Natural killer cell (primary cell): ENCODE measurements around the gene MACROH2A1. TPM values are rescaled to one million over a fixed set of nuclear protein-coding genes. Genes with fewer than 3 reads are reported as not detected.

Experiments used
- ATAC-seq, 3 donors: fragments of 150-1000 bp in 2 of 3; fragments of 200-7000 bp in 1 of 3; cut with Tn5 transposase; 1 replicate in 1 of 3; 2 replicates in 2 of 3; pipeline ENCODE4 v1.10.0; 2021; ENCODE audit warnings: mild to moderate bottlenecking in 2 of 3, moderate library complexity in 2 of 3
- DNase-seq, 2 donors: peaks; one replicate each; pipeline versions ENCODE4 v3.0.0 to v3.0.0-alpha.2; 2013 to 2021; ENCODE audit warnings: mixed read lengths in 1 of 2
- H3K27ac ChIP-seq: one replicate; pipeline ENCODE4 v1.5.1; 2013; ENCODE audit warnings: mild to moderate bottlenecking, low read length
- H3K27me3 ChIP-seq: one replicate; pipeline ENCODE4 v1.6.1; 2013; ENCODE audit warnings: low read length; ENCODE audit not compliant: control insufficient read depth, insufficient read depth
- H3K36me3 ChIP-seq: one replicate; pipeline ENCODE4 v1.6.1; 2013; ENCODE audit warnings: low read length; ENCODE audit not compliant: control insufficient read depth, insufficient read depth
- H3K4me1 ChIP-seq: one replicate; pipeline ENCODE4 v1.6.1; 2013; ENCODE audit warnings: low read length; ENCODE audit not compliant: control insufficient read depth, insufficient read depth
- H3K4me3 ChIP-seq: one replicate; pipeline ENCODE4 v1.5.1; 2013; ENCODE audit warnings: low read length
- H3K9me3 ChIP-seq: one replicate; pipeline ENCODE4 v1.6.1; 2013; ENCODE audit warnings: low read length; ENCODE audit not compliant: control insufficient read depth, insufficient read depth
- H3K27ac Mint-ChIP-seq, 2 donors: one replicate each; pipeline ENCODE4 v1.8.0; 2022; ENCODE audit warnings: mild to moderate bottlenecking in 2 of 2, mixed read lengths in 2 of 2, moderate library complexity in 1 of 2
- H3K27me3 Mint-ChIP-seq, 2 donors: one replicate each; pipeline ENCODE4 v1.8.0; 2022; ENCODE audit warnings: low read depth in 2 of 2, mixed read lengths in 2 of 2
- H3K36me3 Mint-ChIP-seq: one replicate; pipeline ENCODE4 v1.8.0; 2022; ENCODE audit warnings: mixed read lengths
- H3K4me1 Mint-ChIP-seq, 2 donors: one replicate each; pipeline ENCODE4 v1.8.0; 2022; ENCODE audit warnings: mixed read lengths in 2 of 2
- H3K4me3 Mint-ChIP-seq: one replicate; pipeline ENCODE4 v1.8.0; 2022; ENCODE audit warnings: mild to moderate bottlenecking, moderate library complexity, mixed read lengths
- H3K9me3 Mint-ChIP-seq, 2 donors: one replicate each; pipeline ENCODE4 v1.8.0; 2022; ENCODE audit warnings: mixed read lengths in 2 of 2
- WGBS: methylation state at CpG from one replicate; pipeline ENCODE4 v1.1.7; 2013; ENCODE audit warnings: missing lambda C conversion rate; ENCODE audit not compliant: insufficient coverage; 5-methylcytosine and 5-hydroxymethylcytosine counted together
- intact Hi-C: fragments of 100-400 bp; cut with micrococcal nuclease; formaldehyde crosslinking; loops from one replicate; pipeline ENCODE4 v1.14.2; 2022
- total RNA-seq, 4 donors: library from RNA; stranded (reverse); fragments of 120-200 nt in 1 of 4; gene quantifications; one replicate each; pipeline versions ENCODE4 v1.2.3 to v1.2.4, GENCODE V29; 2013 to 2022
- TF ChIP-seq, protein P1 (sequence below): fragments of 200-600 bp; IDR thresholded peaks from one replicate; pipeline ENCODE4 v1.8.0; 2022; ENCODE audit warnings: antibody characterized with exemption

MACROH2A1 gene
- total RNA-seq, 3 donors from 2014 or later (not counting 1 experiment from before 2014, with no cell fraction given): 139 to 160 (median 139) TPM

DNA sequence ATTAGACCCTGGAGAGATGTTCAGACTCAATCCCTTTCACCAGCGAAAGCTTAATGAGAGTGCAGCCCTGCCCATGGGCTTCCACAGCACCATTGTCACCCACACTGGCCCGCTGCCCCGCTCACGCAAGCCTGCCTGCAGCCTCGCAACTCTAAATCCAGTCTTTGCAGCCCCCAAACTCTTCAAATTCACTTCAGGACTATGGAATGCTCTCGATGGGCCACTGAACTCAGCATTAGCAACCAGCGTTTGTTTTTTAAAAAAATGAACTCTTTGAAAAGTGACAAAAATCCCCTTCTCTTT, 31.1 kb upstream of the MACROH2A1 start:
- no peaks in the 10 kb centered on the region for H3K4me1 Mint-ChIP-seq
- WGBS: 93% methylated on average over 7 of the region's 7 CpGs
- Histone ChIP-seq H3K36me3 (no peaks in the 10 kb centered on the region), H3K4me3 (no peak overlapping the region), H3K27ac (no peak overlapping the region), H3K9me3 (no peaks in the 10 kb centered on the region), H3K27me3 (no peaks in the 10 kb centered on the region), H3K4me1 (peaks cover 10% of the 10 kb centered on the region)
- H3K4me3 Mint-ChIP-seq: no peak overlapping the region
- DNase-seq (no peak), ATAC-seq (no peak)
- H3K36me3 Mint-ChIP-seq: no peaks in the 10 kb centered on the region
- TF ChIP-seq, protein P1, sequence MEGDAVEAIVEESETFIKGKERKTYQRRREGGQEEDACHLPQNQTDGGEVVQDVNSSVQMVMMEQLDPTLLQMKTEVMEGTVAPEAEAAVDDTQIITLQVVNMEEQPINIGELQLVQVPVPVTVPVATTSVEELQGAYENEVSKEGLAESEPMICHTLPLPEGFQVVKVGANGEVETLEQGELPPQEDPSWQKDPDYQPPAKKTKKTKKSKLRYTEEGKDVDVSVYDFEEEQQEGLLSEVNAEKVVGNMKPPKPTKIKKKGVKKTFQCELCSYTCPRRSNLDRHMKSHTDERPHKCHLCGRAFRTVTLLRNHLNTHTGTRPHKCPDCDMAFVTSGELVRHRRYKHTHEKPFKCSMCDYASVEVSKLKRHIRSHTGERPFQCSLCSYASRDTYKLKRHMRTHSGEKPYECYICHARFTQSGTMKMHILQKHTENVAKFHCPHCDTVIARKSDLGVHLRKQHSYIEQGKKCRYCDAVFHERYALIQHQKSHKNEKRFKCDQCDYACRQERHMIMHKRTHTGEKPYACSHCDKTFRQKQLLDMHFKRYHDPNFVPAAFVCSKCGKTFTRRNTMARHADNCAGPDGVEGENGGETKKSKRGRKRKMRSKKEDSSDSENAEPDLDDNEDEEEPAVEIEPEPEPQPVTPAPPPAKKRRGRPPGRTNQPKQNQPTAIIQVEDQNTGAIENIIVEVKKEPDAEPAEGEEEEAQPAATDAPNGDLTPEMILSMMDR: no peak
- intact Hi-C loops: no loop called here
- H3K27me3 Mint-ChIP-seq: peaks cover 3 to 13% of the 10 kb centered on the region in 2 donors
- no peak overlapping the region for H3K27ac Mint-ChIP-seq
- H3K9me3 Mint-ChIP-seq: no peaks in the 10 kb centered on the region

DNA sequence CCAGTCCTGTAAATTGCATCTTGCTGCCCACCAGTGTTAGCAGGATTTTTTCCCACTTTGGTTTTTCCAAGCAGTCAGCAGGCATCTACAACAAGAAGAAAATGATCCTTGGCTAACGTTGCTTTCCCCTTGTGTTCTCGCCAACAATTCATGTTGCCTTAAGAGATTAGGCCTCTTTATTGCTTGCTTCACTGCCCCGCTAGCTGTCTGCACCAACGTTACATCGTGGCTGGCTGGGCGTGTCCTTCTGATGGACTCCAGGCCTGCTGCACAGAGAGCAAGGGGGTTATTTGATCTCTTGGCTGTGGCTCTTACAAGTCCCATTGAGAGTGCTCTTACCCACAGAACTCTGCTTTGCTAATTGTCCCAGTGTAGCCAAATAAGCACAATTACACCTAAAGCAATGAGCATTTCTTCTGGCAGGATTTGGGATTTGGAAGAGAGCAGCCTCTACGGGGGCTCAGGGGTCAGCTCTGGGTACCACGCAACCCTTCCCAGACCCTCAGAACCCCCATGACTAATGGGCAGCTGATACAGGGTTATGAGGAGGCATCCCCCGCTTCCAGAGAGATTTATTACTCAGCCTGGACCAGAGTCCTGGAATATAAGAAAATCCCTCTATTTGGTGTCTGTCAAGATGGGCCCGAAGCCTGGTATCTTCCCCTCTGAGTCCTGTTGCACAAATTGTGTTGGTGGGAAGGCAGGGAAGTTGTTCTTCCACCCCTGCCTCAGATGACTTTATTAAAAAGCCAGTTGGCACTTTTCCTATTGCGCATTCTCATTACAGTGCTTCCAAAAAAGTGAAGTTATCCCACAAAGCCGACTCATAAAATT, 30.5 kb upstream of the MACROH2A1 start:
- Mint-ChIP-seq H3K4me3 (no peak overlapping the region), H3K36me3 (no peaks in the 10 kb centered on the region), H3K9me3 (no peaks in the 10 kb centered on the region), H3K27me3 (peaks cover 0 to 7% of the 10 kb centered on the region in 2 donors), H3K27ac (no peak overlapping the region), H3K4me1 (no peaks in the 10 kb centered on the region)
- no peaks in the 10 kb centered on the region for H3K27me3 ChIP-seq
- intact Hi-C loops: loop anchor here (5.0 kb wide), 1 partner anchor 52 kb away; no protein-coding TSS in a partner anchor
- ATAC-seq: no peak
- H3K4me1 ChIP-seq: peaks cover 5% of the 10 kb centered on the region
- no peak overlapping the region for H3K4me3 ChIP-seq
- TF ChIP-seq, protein P1: no peak
- H3K27ac ChIP-seq: no peak overlapping the region
- H3K9me3 ChIP-seq: no peaks in the 10 kb centered on the region
- no peaks in the 10 kb centered on the region for H3K36me3 ChIP-seq
- WGBS: 75% methylated on average over 12 of the region's 12 CpGs
- no peak for DNase-seq

DNA sequence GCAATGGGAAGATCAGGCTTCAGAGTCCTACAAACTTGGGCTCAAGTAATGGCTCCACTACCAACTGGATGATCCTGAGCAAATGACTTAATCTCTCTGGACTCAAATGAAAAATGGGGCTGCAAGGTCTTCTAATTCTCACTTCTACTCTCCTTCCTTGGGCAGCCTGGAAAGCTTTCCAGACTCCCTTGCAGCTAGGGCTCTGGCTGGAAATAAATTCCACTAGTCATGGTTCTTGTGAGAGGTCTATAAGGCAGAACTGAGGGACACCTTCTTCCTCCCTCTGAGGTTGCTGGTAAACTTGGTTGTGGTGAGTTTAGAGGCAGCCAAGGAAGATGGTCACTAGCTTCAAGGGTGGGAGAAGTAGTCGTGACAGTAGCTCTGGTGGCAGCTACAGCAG, 29.6 kb upstream of the MACROH2A1 start:
- intact Hi-C loops: loop anchor here (5.0 kb wide), 1 partner anchor 51 kb away; no protein-coding TSS in a partner anchor
- no peak overlapping the region for H3K4me3 ChIP-seq
- H3K36me3 ChIP-seq: no peaks in the 10 kb centered on the region
- WGBS: 46% methylated on average over 1 of the region's 1 CpG
- H3K27ac ChIP-seq: no peak overlapping the region
- Mint-ChIP-seq H3K4me3 (no peak overlapping the region), H3K27me3 (peaks cover 0 to 6% of the 10 kb centered on the region in 2 donors), H3K9me3 (no peaks in the 10 kb centered on the region), H3K27ac (no peak overlapping the region), H3K36me3 (no peaks in the 10 kb centered on the region), H3K4me1 (no peaks in the 10 kb centered on the region)
- ATAC-seq: no peak
- peaks cover 5% of the 10 kb centered on the region for H3K4me1 ChIP-seq
- TF ChIP-seq, protein P1: no peak
- DNase-seq: no peak
- no peaks in the 10 kb centered on the region for H3K27me3 ChIP-seq
- no peaks in the 10 kb centered on the region for H3K9me3 ChIP-seq
